ENCODE measurements around the gene CAST.
"Not testable (repeated sequence)": the region's sequence is repeated elsewhere in the genome, so short reads cannot be mapped to it uniquely, and the experiment has no call there.

The CAST gene

GRCh38 chr5:96785326-96786109, 123.3 kb downstream of the CAST start:
- no peak for DNase-seq

- DNase-seq = peak in 1 of 2 experiments; percentile 19
These were observed 126.1 kb downstream of the CAST start for GRCh38 chr5:96788112-96788749.

GRCh38 chr5:96789794-96790330, 127.7 kb downstream of the CAST start:
- DNase-seq = no peak

GRCh38 chr5:96790961-96791504, 128.9 kb downstream of the CAST start:
- DNase-seq = no peak

- no peak for DNase-seq
These were observed 132.6 kb downstream of the CAST start for GRCh38 chr5:96794757-96795156.

- no peak for DNase-seq
These were observed 133.4 kb downstream of the CAST start for GRCh38 chr5:96795626-96796025.

- DNase-seq = no peak
These were observed 134.3 kb downstream of the CAST start for GRCh38 chr5:96796434-96796833.

GRCh38 chr5:96801718-96802117, 139.5 kb downstream of the CAST start:
- not testable (repeated sequence) for DNase-seq

GRCh38 chr5:96807075-96807654, 145.0 kb downstream of the CAST start:
- peak; percentile 36 to 70 for DNase-seq

GRCh38 chr5:96808541-96808828, 146.3 kb downstream of the CAST start:
- no peak for DNase-seq

- DNase-seq = no peak
These were observed 146.8 kb downstream of the CAST start for GRCh38 chr5:96808868-96809558.

GRCh38 chr5:96809921-96810320, 147.7 kb downstream of the CAST start:
- DNase-seq = no peak

GRCh38 chr5:96812851-96813250, 150.7 kb downstream of the CAST start:
- DNase-seq = no peak

GRCh38 chr5:96814041-96814440, 151.9 kb downstream of the CAST start:
- no peak for DNase-seq

GRCh38 chr5:96816411-96816939, 154.3 kb downstream of the CAST start:
- DNase-seq = no peak

- DNase-seq = no peak
These were observed 154.8 kb downstream of the CAST start for GRCh38 chr5:96816991-96817390.

- no peak for DNase-seq
These were observed 155.3 kb downstream of the CAST start for GRCh38 chr5:96817506-96817905.

- no peak for DNase-seq
These were observed 156.1 kb downstream of the CAST start for GRCh38 chr5:96818125-96818788.

GRCh38 chr5:96819806-96820205, 157.6 kb downstream of the CAST start:
- DNase-seq = no peak

- DNase-seq = no peak
These were observed 159.2 kb downstream of the CAST start for GRCh38 chr5:96821260-96821916.

- DNase-seq = peak in 1 of 2 experiments; percentile 5
These were observed 160.7 kb downstream of the CAST start for GRCh38 chr5:96822686-96823459.
